HT-29 (cell line): ENCODE data around the gene ITIH4. TPM values are rescaled to one million over a fixed set of nuclear protein-coding genes. Genes with fewer than 3 reads are reported as not detected.
"Not testable (repeated sequence)": the region's sequence is repeated elsewhere in the genome, so short reads cannot be mapped to it uniquely, and the experiment has no call there.

Source experiments
- DNase-seq: peaks from one replicate; pipeline ENCODE4 v3.0.0-alpha.2; 2015; ENCODE audit warnings: low spot score
- total RNA-seq: library from RNA; depleted of rRNA; stranded (reverse); fragments of >200 nt; shearing (Covaris generic); gene quantifications from 2 replicates; pipeline ENCODE4 v1.2.3, GENCODE V29; 2014

The ITIH4 gene
- total RNA-seq, 1 experiment from 2014 or later, result not detected

DNA sequence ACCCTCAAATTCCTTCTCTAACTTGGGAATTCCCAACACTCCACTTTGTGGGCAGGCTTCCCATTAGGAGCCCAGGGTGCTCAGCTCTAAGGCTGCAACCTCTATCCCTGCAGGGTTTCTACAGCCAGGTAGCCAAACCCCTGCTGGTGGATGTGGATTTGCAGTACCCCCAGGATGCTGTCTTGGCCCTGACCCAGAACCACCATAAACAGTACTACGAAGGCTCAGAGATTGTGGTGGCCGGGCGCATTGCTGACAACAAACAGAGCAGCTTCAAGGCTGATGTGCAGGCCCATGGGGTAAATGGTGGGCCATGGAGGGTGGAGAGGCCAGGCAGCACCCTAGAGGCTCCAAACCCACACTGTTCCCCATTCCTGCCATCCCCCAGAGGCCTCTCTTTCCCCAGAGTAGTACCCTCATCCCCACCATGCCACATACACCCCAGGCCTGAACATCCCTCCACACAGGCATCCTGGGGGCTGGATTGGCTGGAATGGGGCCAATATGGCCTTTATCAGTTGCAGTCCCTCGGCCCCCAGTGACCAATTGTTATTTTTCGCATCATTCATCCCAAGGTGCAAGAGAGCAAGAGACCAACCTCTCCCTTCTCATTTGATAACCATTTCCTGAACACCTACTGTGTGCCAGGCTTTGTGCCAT is 45.4 kb downstream of the ITIH4 start:
- DNase-seq, result no peak

DNA sequence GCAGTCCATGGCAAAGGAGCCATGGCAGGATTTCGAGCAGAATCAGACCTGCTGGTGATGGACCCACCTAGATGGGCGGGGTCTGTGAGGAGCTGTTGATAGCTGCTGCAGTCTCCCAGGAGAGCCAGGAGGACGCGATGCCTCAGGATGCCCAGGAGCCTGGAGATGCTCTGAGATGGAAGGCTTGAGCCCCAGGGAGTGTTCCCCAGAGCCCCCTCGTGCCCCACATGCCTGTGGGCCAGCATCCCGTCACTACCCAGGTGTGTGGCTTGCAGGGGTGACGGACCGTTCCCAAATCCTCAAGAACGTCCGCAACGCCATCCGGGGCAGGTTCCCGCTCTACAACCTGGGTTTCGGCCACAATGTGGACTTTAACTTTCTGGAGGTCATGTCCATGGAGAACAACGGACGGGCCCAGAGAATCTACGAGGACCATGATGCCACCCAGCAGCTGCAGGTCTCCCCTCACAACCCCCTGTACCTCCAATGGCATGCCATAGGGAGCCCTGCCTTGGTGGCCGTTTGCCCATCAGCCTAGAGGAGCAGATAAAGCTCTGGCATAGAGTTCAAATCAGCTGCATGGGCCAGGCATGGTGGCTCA is 46.4 kb downstream of the ITIH4 start:
- no peak for DNase-seq

DNA sequence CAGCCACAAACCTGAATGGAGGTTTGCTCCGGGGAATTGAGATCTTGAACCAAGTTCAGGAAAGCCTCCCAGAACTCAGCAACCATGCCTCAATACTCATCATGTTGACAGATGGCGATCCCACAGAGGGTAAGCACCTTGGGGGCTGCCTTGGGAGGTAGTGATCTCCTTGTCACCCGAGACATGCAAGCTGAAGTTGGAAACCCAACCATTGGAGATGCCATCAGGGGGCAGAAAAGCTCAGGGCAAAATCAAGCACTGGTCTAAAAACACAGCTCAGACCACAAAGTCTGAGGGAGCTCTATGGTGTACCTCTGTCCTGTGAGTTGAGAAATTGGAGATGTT is 47.3 kb downstream of the ITIH4 start:
- no peak for DNase-seq

DNA sequence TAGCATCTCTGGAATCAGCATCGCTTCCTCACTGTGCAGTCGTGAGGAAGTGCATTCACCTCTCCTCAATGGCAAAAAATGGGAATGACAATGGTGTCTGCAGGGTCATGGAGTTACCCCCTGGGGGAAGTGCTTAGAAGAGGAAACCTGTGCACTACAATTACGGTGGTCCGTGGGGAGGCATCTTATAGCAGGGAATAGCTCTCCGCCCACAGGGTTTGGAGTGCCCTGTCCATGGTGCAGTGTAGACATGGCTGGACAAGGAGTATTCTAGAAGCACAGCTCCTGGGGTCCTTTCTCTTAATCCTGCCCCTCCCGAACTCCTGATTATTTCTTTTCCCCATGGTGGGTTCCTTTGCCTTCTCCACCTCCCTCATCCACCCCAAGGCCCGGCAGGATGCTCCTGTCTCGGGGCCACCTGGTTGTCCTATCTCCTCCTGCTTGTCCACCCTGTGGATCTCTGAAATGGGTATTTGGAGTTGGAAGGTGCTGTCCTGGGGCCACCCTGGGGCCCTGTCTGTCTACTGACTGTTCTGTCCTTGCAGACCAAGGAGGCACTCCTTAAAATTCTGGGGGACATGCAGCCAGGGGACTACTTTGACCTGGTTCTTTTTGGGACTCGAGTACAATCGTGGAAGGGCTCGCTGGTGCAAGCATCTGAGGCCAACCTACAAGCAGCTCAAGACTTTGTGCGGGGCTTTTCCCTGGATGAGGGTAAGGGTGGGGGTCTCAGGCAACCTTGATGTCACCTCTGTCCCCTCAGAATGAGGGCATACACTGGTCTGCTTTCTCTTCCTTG is 47.9 kb downstream of the ITIH4 start:
- DNase-seq, result no peak

DNA sequence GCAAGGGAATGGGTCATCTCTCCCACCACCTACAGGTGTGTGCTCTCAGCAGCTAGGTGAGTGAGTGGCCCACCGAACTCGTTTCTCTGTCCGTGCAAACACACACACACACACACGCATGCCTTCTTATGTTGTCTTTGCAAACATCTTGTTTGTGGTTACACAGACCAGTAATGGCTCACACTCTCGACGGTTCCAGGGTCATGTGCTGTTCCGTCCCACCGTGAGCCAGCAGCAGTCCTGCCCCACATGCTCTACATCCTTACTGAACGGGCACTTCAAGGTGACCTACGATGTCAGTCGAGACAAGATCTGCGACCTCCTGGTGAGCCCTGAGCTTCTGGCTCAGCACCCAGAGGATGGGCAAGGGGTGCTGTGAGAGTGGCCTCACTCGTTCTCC is 48.7 kb downstream of the ITIH4 start:
- DNase-seq, result no peak

DNA sequence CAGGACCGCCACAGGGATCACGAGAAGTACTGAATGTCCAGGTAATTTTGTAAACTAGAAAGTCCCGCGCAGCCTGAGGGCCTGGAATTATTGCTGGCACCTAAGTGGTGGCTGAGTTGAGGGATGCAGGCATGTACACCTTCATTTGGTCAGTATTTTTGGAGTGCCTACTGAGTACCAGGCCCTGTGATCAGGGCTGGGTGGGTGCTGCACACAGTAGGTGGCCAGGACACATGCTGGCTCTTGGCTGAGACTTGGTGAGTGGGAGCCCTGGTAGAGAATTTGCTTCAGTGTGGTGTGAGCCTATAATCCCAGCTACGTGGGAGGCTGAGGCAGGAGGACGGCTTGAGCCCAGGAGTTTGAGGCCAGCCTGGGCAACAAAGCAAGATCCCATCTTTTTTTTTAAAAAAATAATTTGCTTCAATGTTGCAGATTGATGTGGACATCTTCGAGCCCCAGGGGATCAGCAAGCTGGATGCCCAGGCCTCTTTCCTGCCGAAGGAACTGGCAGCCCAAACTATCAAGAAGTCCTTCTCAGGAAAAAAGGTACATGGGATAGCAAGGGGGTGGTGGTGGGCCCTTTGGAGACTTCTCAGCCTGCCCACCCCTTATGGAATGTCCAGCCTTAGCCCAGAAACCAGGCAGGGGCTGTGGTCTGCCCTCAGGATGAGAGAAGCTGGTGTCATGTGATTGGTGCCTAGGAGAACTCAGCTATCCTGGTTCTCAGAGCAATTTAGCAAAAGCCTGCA is 50.5 kb downstream of the ITIH4 start:
- DNase-seq, result no peak

DNA sequence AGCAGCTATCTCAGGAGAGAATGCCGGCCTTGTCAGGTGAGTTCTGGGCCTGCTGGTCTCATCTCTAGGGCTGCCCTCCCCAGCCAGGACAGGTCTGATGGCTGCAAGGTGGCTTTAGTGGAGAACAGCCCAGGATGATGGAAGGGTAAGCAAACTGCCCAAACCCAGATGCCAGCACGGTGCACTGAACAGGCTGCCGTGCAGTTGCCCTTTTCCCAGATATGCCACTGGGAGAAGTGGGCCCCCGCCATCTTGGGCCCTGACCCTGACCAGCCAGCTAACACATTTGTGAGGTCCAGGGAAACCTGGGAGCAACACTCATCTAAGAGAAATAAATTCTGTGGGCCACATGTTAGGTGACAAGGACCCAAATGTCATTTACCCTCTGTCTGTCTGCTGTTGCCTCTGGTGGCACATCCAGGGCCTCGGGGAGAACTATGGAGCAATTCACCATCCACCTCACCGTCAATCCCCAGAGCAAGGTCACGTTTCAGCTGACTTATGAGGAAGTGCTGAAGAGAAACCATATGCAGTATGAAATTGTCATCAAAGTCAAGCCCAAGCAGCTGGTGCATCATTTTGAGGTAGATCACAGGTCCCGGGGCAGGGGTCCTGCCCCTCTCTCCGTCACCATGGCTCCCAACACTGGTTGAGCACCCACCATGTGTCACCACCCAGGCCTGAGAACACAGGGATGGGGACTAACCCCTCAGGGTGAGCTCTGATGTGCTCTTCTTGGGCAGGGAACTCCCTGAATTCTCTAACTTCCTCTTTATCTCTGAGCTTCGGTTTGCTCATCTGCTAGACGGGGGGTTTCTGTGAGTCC is 51.2 kb downstream of the ITIH4 start:
- no peak for DNase-seq

DNA sequence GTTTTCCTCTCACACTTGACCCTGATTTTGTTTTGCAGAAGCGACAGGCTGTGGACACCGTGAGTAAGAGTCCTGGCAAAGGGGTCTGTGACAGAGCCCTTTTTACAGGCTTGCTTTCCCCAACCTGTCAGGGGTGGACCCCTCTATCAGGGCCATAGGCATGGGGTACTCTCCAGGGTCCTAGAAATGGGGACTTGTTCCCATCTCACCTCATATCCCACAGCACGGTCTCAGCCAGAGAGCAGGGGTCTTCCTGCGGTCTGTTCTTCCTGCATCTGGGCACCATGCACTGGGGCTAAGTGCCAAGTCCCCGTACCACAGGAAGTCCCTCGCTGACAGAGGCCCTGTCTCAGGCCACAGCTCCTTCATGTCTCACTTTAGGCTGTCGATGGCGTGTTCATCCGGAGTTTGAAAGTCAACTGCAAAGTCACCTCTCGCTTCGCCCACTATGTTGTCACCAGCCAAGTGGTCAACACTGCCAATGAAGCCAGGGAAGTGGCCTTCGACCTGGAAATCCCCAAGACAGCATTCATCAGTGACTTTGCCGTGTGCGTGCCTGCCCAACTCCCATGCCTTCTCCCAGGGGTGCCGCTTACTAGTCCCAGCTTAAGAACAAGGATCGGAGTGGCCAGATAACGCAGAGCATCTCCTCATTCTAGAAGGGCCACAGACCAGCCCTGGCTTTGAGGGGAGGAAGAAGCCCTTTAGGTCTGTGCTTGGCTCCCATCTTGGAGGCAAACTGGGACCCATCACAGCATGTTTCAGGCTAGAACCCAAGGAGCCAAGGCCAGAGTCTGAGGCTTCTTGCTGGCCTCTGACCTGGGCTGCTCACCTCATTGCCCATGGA is 52.3 kb downstream of the ITIH4 start:
- no peak for DNase-seq

DNA sequence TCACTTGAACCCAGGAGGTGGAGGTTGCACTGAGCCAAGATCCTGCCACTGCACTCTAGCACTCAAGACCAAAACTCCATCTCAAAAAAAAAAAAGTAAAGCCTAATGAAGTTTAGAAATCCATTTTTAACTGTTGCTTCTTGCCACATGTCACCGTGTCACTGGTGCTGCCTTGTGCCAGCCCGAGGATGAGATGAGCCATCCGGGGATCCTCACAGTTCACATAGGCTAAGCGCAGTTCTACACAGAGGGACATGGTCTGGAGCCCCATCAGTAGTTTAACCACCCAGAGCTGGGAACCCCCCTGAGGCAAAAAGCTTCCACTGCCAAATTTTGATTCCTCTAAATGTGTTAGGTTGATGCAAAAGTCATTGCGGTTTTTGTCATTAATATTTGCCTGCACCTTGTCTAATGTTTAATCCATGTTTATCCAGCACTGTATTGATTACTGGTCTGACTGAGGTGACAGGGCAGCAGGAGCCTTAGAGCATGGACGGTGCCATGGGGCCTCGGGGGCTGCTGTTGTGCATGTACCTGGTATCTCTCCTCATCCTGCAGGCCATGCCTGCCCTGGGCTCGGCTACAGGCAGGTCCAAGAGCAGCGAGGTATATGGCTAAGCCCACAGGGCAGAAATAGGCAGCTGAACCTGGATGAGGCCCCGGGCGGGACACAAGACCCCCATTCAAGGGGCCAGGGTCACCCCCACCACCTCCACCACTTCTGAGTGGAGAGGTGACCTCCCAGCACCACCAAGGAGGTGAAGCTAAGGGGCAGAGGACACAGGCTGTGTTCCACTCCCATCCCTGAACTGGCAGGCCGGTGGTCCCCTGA is 53.1 kb downstream of the ITIH4 start, which contains the start of gene ITIH1:
TSS of gene ITIH1 (plus strand) at position 473 of the 832 bp plus-strand sequence. CDS start at position 490, 17 bp downstream.
- no peak for DNase-seq

DNA sequence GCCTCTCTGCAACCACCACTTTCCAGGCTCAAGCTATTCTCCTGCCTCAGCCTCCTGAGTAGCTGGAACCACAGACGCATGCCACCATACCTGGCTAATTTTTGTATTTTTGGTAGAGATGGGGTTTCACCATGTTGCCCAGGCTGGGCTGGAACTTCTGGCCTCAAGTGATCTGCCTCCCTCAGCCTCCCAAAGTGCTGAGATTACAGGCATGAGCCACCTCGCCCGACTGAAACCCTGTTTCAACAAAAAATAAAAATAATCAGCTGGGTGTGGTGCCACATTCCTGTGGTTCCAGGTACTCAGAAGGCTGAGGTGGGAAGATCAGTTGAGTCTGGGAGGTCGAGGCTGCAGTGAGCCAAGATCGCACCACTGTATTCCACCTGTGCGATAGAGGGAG is 54.0 kb downstream of the ITIH4 start:
- not testable (repeated sequence) for DNase-seq

DNA sequence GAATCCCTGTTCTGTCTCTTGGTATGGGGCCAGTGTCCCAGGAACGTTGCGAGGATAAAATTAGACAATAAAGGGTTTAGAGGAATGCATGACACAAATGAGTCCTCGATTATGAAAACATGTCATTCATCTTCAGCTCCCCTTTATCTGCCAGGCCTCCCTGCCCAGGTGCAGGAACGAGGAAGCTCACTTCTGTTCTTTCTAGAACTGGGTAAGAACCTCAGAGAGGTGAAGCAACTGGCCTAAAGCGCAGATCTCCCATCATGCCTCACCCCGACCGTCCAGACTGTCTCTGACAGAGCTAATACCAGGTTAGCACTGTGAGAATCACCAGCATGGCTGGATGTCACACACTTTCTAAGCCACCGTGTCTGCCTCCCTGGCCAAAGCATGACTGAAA is 54.6 kb downstream of the ITIH4 start:
- DNase-seq, result no peak

DNA sequence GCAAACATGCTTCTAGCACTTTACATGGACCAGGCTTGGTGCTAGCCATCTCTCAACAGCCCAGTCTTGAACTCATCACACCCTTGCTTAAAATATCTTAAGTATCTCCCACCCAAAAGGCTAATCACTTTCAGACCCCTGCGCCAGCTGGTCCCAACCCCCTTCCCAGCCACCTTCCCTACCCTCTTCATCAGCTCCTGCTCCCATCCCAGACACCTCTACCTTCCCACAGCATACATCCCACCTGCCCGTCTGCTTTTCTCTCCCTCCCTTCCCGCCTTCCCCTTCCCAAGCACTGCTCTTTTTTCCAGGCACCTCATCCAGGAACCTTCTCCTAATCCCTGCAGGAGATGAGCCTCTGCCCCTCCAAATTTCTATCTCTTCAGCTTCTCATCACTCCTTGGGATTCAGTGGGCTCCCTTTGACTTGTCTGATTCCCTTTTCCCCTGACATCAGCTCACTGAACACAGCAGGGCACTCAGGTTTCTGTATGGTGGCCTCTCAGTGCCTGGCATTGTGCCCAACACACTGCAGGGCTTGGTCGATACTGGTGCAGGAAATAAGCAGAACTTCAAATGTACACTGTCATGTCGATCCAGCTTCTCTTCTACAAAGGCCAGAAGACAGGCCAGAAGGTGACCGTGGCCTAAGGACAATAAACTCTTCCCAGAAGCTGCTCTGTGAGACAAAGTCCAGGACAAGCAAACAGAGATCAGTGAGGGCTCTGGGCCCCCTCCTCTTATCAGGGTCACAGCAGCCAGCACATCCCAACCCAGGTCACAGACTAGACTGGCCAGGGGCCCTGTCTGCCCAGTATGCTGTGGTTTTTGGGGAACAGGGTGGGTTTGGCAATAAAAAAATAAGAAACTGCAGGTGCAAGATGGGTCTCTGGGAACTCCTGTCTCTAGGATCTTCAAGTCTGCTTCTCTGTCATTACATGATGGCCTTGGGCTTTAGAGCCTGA is 55.3 kb downstream of the ITIH4 start:
- DNase-seq, result no peak

DNA sequence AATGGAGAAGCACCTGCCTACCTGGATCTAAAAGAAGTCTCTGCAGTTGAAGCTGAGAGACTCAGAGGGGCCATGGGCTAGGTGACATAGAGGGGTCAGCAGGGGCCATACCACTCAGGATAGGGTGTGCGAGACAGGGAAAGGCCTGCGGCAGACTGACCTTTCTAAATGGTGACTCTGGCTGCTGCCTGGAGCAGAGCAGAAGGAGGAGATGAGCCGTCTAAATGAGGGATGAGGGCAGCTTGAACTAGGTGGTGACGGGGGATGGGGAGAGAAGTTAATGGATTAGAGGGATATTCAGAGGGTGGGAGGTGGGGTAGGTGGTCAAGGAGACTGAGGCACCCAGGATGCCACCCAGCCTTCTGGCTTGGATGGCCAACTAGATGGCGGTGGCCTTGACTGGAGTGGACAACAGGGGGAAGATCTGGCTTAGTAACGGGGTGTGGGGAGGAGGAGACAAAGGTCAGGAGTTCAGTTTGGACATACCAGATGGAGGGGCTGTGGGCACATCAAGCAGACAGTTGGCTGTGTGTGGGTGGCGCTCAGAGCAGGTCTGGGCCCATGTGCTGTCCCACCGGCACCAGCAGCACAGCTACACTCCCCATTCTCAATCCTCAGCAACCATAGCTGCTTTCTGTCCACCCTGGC is 56.3 kb downstream of the ITIH4 start:
- no peak for DNase-seq

DNA sequence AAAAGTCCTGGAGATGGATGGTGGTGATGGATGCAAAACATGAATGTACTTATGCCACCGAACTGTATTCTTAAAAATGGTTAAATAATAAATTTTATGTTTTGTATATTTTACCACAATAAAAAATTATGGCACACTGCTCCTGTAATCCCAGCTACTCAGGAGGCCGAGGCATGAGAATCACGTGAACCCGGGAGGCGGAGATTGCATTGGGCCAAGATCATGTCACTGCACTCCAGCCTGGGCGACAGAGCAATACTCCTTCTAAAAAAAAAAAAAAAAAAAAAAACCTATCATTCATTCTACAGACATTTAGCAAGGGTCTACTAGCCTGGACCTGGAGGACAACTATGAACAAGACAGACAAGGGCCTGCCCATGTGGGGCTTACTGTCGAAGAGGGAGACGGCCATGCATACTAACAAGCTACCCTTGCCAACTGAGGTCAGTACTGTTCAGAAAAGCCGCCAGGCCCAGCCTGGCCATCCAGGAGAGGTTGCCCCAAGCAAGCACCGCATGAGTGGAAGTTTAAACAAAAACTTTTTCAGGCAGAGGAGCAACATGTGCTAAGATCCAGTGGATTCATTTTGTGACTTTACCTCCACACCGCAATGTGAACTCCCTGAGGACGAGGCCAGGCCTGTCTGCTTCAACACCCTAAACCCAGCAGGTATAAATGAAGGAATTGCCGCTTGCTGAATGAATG is 57.0 kb downstream of the ITIH4 start:
- no peak for DNase-seq

DNA sequence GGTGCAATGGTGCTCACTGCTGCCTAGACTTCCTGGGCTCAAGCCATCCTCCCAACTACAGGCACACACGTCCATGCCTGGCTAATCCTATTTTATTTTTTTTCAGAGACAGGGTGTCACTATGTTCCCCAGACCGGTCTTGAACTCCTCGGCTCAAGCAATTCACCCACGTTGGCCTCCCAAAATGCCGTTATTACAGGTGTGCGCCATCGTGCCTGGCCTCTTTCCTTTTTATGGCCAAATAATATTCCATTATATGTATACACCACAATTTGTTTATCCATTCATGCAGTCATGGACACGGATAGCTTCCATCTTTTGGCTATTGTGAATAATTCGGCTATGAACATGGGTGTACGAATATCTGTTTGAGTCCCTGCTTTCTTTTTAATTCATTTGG is 58.8 kb downstream of the ITIH4 start:
- DNase-seq, result no peak

DNA sequence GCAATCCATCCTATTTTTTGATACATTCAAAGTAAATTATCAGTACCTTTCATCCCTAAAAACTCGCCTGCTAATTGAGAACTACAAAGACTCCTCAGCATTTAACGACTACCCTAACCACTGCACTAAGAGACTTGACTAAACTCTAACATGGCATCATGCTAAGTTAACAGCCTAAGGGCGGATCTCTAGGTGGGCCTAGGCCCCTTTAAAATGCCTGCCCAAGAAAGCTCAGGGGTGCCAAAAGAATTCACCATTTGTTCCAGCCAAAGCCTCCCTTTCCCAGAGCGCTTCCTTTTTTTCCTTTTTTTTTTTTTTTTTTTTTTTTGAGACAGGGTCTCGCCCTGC is 59.2 kb downstream of the ITIH4 start:
- no peak for DNase-seq
